ENCODE results near the gene DEFB131B. TPM values are rescaled to one million over a fixed set of nuclear protein-coding genes. Genes with fewer than 3 reads are reported as not detected.

DEFB131B gene
- total RNA-seq, 1 donor from 2014 or later, result not detected

DNA sequence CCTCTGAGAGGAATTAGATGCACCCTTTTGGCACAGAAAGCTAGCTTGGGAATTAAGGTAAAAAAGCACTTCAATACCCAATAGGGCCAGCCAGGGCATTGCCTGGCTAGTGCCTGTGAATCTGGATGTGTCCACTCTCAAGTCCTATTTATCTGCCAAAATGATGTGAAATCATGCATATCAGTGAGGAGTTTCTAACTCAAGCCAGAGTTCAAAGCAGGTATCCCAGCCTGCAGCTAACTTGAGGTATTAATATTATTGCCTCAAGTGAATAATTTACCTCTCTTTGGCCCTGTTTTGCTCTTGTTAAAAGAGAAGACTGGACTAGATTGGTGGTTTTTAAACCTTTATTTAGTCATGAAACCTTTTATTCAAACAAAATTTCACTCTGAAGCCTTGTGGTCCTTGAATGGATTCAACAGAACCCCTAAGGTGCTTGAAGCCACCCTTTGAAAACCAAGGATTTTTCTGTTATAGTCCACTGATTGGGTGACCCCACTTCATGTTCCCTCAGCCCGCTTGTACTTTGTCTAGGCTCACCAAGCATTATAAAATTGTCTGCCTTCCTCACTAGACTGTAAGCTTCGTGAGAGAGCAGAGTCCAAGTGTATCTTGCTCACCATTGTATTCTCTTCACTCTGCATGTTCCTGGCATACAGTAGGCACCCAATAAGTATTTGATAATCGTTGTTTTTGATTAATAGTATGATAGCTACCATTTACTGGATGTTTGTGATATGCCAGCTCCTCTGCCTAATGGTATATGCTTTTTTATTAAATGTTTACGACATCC, 55.1 kb downstream of the DEFB131B start:
- H3K9me3 ChIP-seq, result no peaks in the 10 kb centered on the region
- no peak overlapping the region for H3K4me3 ChIP-seq
- no peak overlapping the region for H3K27ac ChIP-seq
- H3K4me1 ChIP-seq, result peaks cover 0 to 19% of the 10 kb centered on the region in 2 donors
- no peak for DNase-seq (ENCODE audit: low spot score in 2 of 2)
- H3K36me3 ChIP-seq, result no peaks in the 10 kb centered on the region
- H3K27me3 ChIP-seq, result no peaks in the 10 kb centered on the region
- intact Hi-C loops (cut with DNase I), result loop anchor here (10.0 kb wide), 1 partner anchor 479 kb away; the partner anchor contains the start of gene NADSYN1
- TF ChIP-seq, protein P1, sequence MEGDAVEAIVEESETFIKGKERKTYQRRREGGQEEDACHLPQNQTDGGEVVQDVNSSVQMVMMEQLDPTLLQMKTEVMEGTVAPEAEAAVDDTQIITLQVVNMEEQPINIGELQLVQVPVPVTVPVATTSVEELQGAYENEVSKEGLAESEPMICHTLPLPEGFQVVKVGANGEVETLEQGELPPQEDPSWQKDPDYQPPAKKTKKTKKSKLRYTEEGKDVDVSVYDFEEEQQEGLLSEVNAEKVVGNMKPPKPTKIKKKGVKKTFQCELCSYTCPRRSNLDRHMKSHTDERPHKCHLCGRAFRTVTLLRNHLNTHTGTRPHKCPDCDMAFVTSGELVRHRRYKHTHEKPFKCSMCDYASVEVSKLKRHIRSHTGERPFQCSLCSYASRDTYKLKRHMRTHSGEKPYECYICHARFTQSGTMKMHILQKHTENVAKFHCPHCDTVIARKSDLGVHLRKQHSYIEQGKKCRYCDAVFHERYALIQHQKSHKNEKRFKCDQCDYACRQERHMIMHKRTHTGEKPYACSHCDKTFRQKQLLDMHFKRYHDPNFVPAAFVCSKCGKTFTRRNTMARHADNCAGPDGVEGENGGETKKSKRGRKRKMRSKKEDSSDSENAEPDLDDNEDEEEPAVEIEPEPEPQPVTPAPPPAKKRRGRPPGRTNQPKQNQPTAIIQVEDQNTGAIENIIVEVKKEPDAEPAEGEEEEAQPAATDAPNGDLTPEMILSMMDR (IDR thresholded peaks at IDR 0.05), result no peak

Other genes starting within 250 kb of the DEFB131B start
- gene DEFB108B, start 45.3 kb upstream of the DEFB131B start, total RNA-seq, result not detected
- not detected for gene XNDC1N, start 50.1 kb downstream of the DEFB131B start, total RNA-seq
- 5.0 TPM for gene RNF121, start 50.6 kb downstream of the DEFB131B start, total RNA-seq
- 5.0 TPM for gene IL18BP, start 120.5 kb downstream of the DEFB131B start, total RNA-seq
- gene NUMA1, start 202.1 kb downstream of the DEFB131B start, total RNA-seq, result 289 TPM
- 12.9 TPM for gene LRRC51, start 202.4 kb downstream of the DEFB131B start, total RNA-seq
- gene LAMTOR1, start 224.8 kb downstream of the DEFB131B start, total RNA-seq, result 148 TPM
- gene TOMT, start 227.5 kb downstream of the DEFB131B start, total RNA-seq, result not detected
- gene ANAPC15, start 234.2 kb downstream of the DEFB131B start, total RNA-seq, result not detected